Common myeloid progenitor, CD34-positive (primary cell): Measurements from ENCODE around the gene NFYC.

Experiments used
- CTCF ChIA-PET: fragments of 350-600 bp; sonication (Branson Sonifier 250); formaldehyde crosslinking; loops from one replicate; lab custom pipeline; 2021; ENCODE audit warnings: antibody characterized with exemption; lab: Charles Lee
- POLR2A ChIA-PET: fragments of 350-600 bp; sonication (Branson Sonifier 250); formaldehyde crosslinking; loops from one replicate; lab custom pipeline; 2021; ENCODE audit warnings: antibody characterized with exemption; lab: Charles Lee
- DNase-seq, 3 donors: peaks; one replicate each; pipeline versions ENCODE4 v3.0.0 to v3.0.0-alpha.2; 2013
- H3K27ac ChIP-seq, 2 experiments: 1 replicate in 1 of 2; 2 replicates in 1 of 2; pipeline ENCODE4 v1.7.0; 2013; ENCODE audit warnings: inconsistent platforms in 2 of 2, low read length in 2 of 2, mild to moderate bottlenecking in 2 of 2, low read depth in 1 of 2, moderate library complexity in 1 of 2; ENCODE audit not compliant: severe bottlenecking in 2 of 2, insufficient read depth in 1 of 2, poor library complexity in 1 of 2
- H3K27me3 ChIP-seq, 5 experiments: replicated peaks in 2 of 5; 1 replicate in 3 of 5; 2 replicates in 2 of 5; pipeline versions ENCODE4 v1.6.1 to v1.7.0; 2013; ENCODE audit warnings: low read length in 4 of 5, mild to moderate bottlenecking in 2 of 5, moderate library complexity in 2 of 5, inconsistent platforms in 1 of 5; ENCODE audit not compliant: insufficient read depth in 5 of 5, control insufficient read depth in 4 of 5
- H3K36me3 ChIP-seq, 4 experiments: 1 replicate in 2 of 4; 2 replicates in 2 of 4; pipeline versions ENCODE4 v1.6.1 to v1.7.0; 2013; ENCODE audit warnings: low read length in 3 of 4, control low read depth in 1 of 4, mild to moderate bottlenecking in 1 of 4; ENCODE audit not compliant: control insufficient read depth in 4 of 4, insufficient read depth in 4 of 4
- H3K4me1 ChIP-seq, 4 experiments: 1 replicate in 3 of 4; 2 replicates in 1 of 4; pipeline versions ENCODE4 v1.6.1 to v1.7.1; 2013; ENCODE audit warnings: low read length in 3 of 4, mild to moderate bottlenecking in 3 of 4, control low read depth in 1 of 4, inconsistent platforms in 1 of 4, moderate library complexity in 1 of 4; ENCODE audit not compliant: control insufficient read depth in 4 of 4, insufficient read depth in 4 of 4; ENCODE audit errors: control extremely low read depth in 1 of 4
- H3K4me3 ChIP-seq, 7 experiments: 1 replicate in 4 of 7; 2 replicates in 3 of 7; pipeline versions ENCODE4 v1.5.1 to v1.7.0; 2013; ENCODE audit warnings: mild to moderate bottlenecking in 7 of 7, low read length in 6 of 7, moderate library complexity in 6 of 7, inconsistent platforms in 2 of 7, low read depth in 2 of 7, control low read depth in 1 of 7; ENCODE audit not compliant: insufficient read depth in 4 of 7, control insufficient read depth in 1 of 7; ENCODE audit errors: extremely low read depth in 1 of 7
- H3K9me3 ChIP-seq, 5 experiments: 1 replicate in 4 of 5; 2 replicates in 1 of 5; pipeline versions ENCODE4 v1.6.1 to v1.7.1; 2013; ENCODE audit warnings: low read length in 4 of 5, mild to moderate bottlenecking in 2 of 5, inconsistent platforms in 1 of 5, low read depth in 1 of 5, moderate library complexity in 1 of 5; ENCODE audit not compliant: control insufficient read depth in 4 of 5, insufficient read depth in 2 of 5; ENCODE audit errors: control extremely low read depth in 1 of 5
- WGBS: methylation state at CpG from one replicate; pipeline ENCODE4 v1.1.5; 2013; ENCODE audit not compliant: insufficient coverage; 5-methylcytosine and 5-hydroxymethylcytosine counted together

Gene NFYC

GRCh38 chr1:40782371-40782956 lies 91.0 kb downstream of the NFYC start:
- peaks cover 0 to 44% (median 9%) of the 10 kb centered on the region in 5 experiments for H3K27me3 ChIP-seq
- ChIA-PET CTCF (interaction anchor here (0.8 to 2.5 kb wide), 11 partner anchors 8 to 168 kb away, joined by 3 to 7 read pairs (median 4); no protein-coding TSS in a partner anchor), POLR2A (no interaction called here)
- H3K9me3 ChIP-seq = peaks cover 0 to 2% (median 1%) of the 10 kb centered on the region in 5 experiments
- 25% methylated on average over 15 of the region's 20 CpGs for WGBS
- no peak overlapping the region for H3K27ac ChIP-seq
- peaks cover 0 to 3% (median under 1%) of the 10 kb centered on the region in 4 experiments for H3K36me3 ChIP-seq
- H3K4me3 ChIP-seq = peak overlapping the region in 1 of 7 experiments; percentile 4
- H3K4me1 ChIP-seq = peaks cover 0 to 18% (median 11%) of the 10 kb centered on the region in 4 experiments
- no peak for DNase-seq

GRCh38 chr1:40783001-40783905 lies 91.7 kb downstream of the NFYC start, which contains the start of gene KCNQ4:
TSS of gene KCNQ4 (plus strand) at chr1:40783787. CDS start at chr1:40784094, 307 bp downstream.
- POLR2A ChIA-PET = no interaction called here
- H3K4me1 ChIP-seq = peaks cover 0 to 18% (median 11%) of the 10 kb centered on the region in 4 experiments
- H3K4me3 ChIP-seq = peak within 1 kb of the TSS in 6 of 7 experiments; percentile 15 to 70 (median 26)
- H3K36me3 ChIP-seq = peaks cover 0 to 2% (median 0%) of the 10 kb centered on the region in 4 experiments
- CTCF ChIA-PET = interaction anchor here (0.8 to 2.5 kb wide), 10 partner anchors 9 to 167 kb away, joined by 3 to 7 read pairs (median 4); no protein-coding TSS in a partner anchor
- WGBS = 6% methylated on average over 40 of the region's 73 CpGs
- peak in 1 of 3 donors; percentile 47 for DNase-seq
- H3K9me3 ChIP-seq = no peaks in the 10 kb centered on the region
- H3K27me3 ChIP-seq = peaks cover 0 to 44% (median 9%) of the 10 kb centered on the region in 5 experiments
- H3K27ac ChIP-seq = no peak within 1 kb of the TSS

- ChIA-PET CTCF (interaction anchor here (1.2 to 1.6 kb wide), 2 partner anchors 10 to 99 kb away, joined by 3 to 6 read pairs; no protein-coding TSS in a partner anchor), POLR2A (no interaction called here)
- peaks cover 0 to 44% (median 9%) of the 10 kb centered on the region in 5 experiments for H3K27me3 ChIP-seq
- H3K4me3 ChIP-seq = peak overlapping the region in 5 of 7 experiments; percentile 15 to 61 (median 19)
- DNase-seq = no peak
- no peak overlapping the region for H3K27ac ChIP-seq
- H3K9me3 ChIP-seq = no peaks in the 10 kb centered on the region
- no peaks in the 10 kb centered on the region for H3K36me3 ChIP-seq
- 14% methylated on average over 63 of the region's 63 CpGs for WGBS
- peaks cover 0 to 18% (median 11%) of the 10 kb centered on the region in 4 experiments for H3K4me1 ChIP-seq
These were observed 92.8 kb downstream of the NFYC start for GRCh38 chr1:40784141-40784770.

GRCh38 chr1:40784771-40785151 lies 93.3 kb downstream of the NFYC start:
- POLR2A ChIA-PET = no interaction called here
- DNase-seq = no peak
- H3K4me3 ChIP-seq = no peak overlapping the region
- CTCF ChIA-PET = interaction anchor here (1.2 to 1.6 kb wide), 2 partner anchors 10 to 98 kb away, joined by 3 to 6 read pairs; no protein-coding TSS in a partner anchor
- no peak overlapping the region for H3K27ac ChIP-seq
- H3K27me3 ChIP-seq = peaks cover 0 to 44% (median 9%) of the 10 kb centered on the region in 5 experiments
- no peaks in the 10 kb centered on the region for H3K36me3 ChIP-seq
- H3K9me3 ChIP-seq = no peaks in the 10 kb centered on the region
- WGBS = 100% methylated on average over 2 of the region's 10 CpGs
- H3K4me1 ChIP-seq = peaks cover 0 to 18% (median 11%) of the 10 kb centered on the region in 4 experiments

DNA sequence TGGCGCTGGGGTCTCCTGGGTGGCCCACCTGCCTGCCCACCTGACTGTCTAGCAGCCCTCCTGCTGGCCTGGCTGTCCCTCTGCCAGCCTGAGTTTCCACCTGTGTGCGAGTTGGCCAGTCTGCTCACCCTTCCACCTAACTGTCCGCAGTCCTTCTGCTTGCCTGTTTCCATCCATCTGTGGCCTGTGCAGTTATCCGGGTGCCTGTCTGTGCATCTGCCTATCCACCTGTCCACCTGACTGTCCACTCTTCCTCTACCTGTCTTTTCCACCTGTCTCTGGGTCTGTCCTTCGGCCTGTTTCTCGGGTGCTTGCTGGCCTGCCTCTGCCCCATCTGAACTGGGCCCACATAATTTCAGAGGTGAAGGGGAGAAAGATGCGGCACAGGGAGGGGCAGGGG lies 93.9 kb downstream of the NFYC start:
- CTCF ChIA-PET = interaction anchor here (1.6 kb wide), 1 partner anchor 11 kb away, joined by 6 read pairs; no protein-coding TSS in a partner anchor
- DNase-seq = no peak
- Histone ChIP-seq H3K4me1 (peaks cover 0 to 18% (median 11%) of the 10 kb centered on the region in 4 experiments), H3K36me3 (no peaks in the 10 kb centered on the region), H3K27ac (no peak overlapping the region), H3K9me3 (no peaks in the 10 kb centered on the region), H3K27me3 (peaks cover 0 to 44% (median 9%) of the 10 kb centered on the region in 5 experiments), H3K4me3 (no peak overlapping the region)
- POLR2A ChIA-PET = no interaction called here
- 97% methylated on average over 7 of the region's 7 CpGs for WGBS

GRCh38 chr1:40786171-40786994 lies 94.9 kb downstream of the NFYC start:
- Histone ChIP-seq H3K4me1 (peaks cover 0 to 18% (median 11%) of the 10 kb centered on the region in 4 experiments), H3K27ac (no peak overlapping the region), H3K4me3 (no peak overlapping the region), H3K9me3 (no peaks in the 10 kb centered on the region), H3K36me3 (no peaks in the 10 kb centered on the region), H3K27me3 (peaks cover 0 to 44% (median 9%) of the 10 kb centered on the region in 5 experiments)
- ChIA-PET CTCF (interaction anchor here (1.6 to 2.1 kb wide), 2 partner anchors 12 to 165 kb away, joined by 4 to 11 read pairs; no protein-coding TSS in a partner anchor), POLR2A (no interaction called here)
- no peak for DNase-seq
- 96% methylated on average over 7 of the region's 9 CpGs for WGBS
